Measurements from ENCODE around the gene CPN2.

DNA sequence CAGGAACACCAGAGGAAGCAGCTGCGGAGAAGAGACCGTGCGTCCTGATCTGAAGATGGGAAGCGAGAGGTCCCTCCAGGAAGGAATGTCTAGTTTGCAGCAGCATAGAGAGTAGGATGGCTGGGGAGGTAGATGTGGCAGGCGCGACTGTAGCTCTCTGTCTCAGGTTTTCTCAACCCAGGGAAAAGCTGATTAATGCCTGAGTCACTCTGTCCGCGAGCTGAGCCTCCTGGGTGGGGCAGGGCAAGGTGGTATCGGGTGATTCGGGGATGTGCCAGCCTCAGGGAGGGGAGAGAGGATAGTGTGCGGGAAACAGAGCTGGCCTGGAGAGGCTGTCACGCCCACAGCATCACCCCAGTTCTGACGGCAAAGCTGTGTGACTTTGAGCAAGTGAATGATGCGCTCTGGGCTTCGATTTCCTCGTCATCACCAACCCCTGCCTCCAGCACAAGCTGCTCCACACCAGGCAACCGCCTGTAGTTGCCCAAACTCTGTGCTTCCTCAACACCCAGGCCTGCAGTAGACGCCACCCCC lies 28.4 kb downstream of the CPN2 start:
- TF ChIP-seq, protein P1, sequence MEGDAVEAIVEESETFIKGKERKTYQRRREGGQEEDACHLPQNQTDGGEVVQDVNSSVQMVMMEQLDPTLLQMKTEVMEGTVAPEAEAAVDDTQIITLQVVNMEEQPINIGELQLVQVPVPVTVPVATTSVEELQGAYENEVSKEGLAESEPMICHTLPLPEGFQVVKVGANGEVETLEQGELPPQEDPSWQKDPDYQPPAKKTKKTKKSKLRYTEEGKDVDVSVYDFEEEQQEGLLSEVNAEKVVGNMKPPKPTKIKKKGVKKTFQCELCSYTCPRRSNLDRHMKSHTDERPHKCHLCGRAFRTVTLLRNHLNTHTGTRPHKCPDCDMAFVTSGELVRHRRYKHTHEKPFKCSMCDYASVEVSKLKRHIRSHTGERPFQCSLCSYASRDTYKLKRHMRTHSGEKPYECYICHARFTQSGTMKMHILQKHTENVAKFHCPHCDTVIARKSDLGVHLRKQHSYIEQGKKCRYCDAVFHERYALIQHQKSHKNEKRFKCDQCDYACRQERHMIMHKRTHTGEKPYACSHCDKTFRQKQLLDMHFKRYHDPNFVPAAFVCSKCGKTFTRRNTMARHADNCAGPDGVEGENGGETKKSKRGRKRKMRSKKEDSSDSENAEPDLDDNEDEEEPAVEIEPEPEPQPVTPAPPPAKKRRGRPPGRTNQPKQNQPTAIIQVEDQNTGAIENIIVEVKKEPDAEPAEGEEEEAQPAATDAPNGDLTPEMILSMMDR (IDR thresholded peaks at IDR 0.05; ENCODE audit: extremely low read depth in 1 of 2, insufficient read depth in 1 of 2, low read depth in 1 of 2, low read length in 2 of 2): no peak
- no peak for TF ChIP-seq EZH2 (IDR thresholded peaks at IDR 0.05; ENCODE audit: borderline replicate concordance, low read depth, low read length, severe bottlenecking)
- TF ChIP-seq POLR2A (IDR thresholded peaks at IDR 0.05; ENCODE audit: low read depth, low read length): no peak
- no peak for TF ChIP-seq POLR2AphosphoS5 (IDR thresholded peaks at IDR 0.05; ENCODE audit: insufficient read depth, low read depth, low read length)

Data from endothelial cell of umbilical vein (primary cell).